ENCODE measurements around the gene ACOXL.

ACOXL gene

DNA sequence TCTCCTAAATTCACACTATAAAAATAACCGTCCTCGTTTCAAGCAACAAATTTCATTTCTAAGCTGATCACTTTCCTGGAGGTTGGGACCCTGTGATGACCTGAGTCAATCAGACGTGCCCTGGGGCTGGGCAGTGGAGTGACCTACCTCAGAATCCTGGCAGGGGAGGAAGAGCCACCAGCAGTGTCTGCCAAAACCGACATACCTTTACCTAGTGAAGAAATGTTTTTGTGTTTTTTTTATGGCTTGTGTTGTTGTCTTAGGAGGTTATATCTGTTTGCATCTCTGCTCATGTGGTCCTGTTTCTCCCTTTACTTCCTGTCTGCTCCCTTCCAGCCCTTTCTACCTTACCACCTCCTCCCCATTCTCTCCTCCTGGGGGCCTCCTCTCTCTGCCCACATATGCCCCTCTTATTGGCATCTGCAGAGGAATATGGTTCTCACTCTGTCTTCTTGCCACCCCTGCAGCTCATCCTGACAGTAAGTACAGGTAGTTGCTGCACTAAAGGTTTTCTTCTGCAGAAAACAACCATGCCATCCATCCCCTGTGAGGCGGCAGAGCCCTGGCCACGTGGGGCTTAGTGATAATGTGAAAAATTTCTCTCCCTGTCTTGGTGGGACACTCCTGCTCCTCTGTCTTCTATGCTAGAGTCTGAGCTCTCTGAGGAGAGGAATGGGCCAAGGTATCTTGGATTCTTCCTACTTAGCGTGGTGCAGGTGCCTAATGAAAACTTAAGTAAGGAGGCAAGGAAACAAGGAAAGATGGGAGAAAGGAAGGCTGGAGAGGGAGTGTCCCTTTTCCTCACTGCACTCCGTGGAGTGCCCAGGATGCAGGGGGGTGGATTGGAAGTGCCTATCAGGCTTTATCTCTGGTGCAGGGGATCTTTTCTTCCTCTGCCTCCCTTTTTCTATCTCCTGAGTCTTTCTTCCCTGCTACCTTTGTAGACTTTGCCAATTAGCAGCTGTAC lies 15.4 kb downstream of the ACOXL start:
- in situ Hi-C loops (cut with HindIII; ENCODE audit: low pct_unique_long_range_greater_than_20kb, low sequenced_read_pairs), result no loop called here
- peak; percentile 21 to 78 for DNase-seq (ENCODE audit: low read depth in 1 of 2, low spot score in 1 of 2)
- no peak for TF ChIP-seq JUND (IDR thresholded peaks at IDR 0.05; ENCODE audit: low read depth)

DNA sequence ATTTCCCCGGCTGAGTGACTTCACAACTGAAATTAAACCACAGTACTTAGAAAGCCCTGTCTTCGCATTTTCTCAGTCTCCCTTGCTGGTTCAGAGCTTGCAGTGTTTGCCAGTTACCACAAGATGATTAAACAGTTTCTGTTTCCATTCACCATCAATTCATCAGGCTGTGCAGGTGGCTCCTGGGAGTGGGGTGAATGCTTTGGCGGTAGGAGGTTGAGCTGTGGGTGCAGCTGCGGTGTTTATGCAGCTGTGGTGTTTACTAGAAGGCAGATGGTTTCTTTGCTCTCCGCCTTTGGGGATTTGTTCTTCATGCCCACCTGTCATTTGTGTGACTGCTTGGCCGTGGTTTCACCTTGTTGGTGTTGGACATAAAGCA lies 16.1 kb downstream of the ACOXL start:
- in situ Hi-C loops (cut with HindIII; ENCODE audit: low pct_unique_long_range_greater_than_20kb, low sequenced_read_pairs), result no loop called here
- no peak for TF ChIP-seq JUND (IDR thresholded peaks at IDR 0.05; ENCODE audit: low read depth)
- DNase-seq (ENCODE audit: low read depth in 1 of 2, low spot score in 1 of 2), result peak in 1 of 2 experiments; percentile 30

DNA sequence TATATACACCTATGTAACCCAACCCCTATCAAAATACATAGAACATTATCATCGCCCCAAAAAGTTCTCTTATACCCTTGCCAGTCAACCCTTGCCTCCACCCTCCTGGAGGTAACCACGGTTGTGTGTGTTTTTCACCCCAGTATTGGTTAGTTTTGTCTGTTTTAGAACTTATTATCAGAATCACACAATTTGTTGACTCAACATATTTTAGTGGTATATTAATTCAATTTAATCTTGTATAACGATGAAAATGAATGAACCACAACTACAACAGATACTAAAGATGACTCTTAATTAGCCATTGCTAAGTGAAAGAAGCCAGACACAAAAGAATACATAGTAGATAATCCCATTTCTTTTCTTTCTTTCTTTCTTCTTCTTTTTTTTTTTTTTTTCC lies 19.3 kb downstream of the ACOXL start:
- in situ Hi-C loops (cut with HindIII; ENCODE audit: low pct_unique_long_range_greater_than_20kb, low sequenced_read_pairs), result no loop called here
- no peak for TF ChIP-seq JUND (IDR thresholded peaks at IDR 0.05; ENCODE audit: low read depth)
- DNase-seq (ENCODE audit: low read depth in 1 of 2, low spot score in 1 of 2), result no peak

DNA sequence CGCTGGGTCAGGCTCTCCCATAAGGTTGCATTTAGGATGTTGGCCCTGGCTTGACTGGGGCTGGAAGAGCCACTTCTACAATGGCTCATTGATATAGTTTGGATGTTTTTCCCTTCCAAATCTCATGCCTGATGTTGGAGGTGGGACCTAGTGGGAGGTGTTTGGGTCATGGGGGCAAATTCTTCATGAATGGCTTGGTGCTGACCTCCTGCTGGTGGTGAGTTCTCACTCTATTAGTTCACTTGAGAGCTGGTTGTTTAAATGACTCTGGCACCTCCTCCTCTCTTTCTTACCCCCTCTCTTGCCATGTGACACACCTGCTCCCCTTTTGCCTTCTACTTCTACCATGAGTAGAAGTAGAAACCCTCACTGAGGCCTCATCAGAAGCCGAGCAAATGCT lies 20.5 kb downstream of the ACOXL start:
- TF ChIP-seq JUND (IDR thresholded peaks at IDR 0.05; ENCODE audit: low read depth), result no peak
- DNase-seq (ENCODE audit: low read depth in 1 of 2, low spot score in 1 of 2), result no peak
- in situ Hi-C loops (cut with HindIII; ENCODE audit: low pct_unique_long_range_greater_than_20kb, low sequenced_read_pairs), result no loop called here

DNA sequence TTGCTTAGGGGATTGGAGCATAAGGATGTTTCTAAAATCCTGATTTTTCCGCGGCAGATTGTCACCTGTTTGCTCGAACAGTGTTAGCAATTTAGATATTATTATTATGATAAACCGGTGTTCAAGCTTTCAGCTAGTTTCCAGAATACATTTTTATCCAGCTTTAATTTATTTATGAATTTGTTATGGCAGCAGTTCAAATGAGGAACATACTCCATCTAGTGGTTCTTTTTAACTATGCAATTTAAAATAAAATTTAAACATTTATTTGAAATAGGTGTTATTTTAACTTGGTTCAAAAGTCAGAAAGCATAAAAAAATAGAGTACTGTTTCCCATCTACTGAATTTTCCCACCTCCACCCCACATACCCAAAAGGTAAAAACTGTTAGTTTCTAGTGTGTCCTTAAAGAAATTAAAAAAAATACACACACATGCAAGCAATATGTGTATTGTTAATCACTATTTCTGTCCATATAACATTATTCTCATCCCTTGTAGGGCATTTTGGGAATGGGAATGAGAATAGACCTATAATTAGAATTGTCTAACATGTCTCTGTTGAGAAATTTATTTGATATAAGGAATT lies 23.2 kb downstream of the ACOXL start:
- in situ Hi-C loops (cut with HindIII; ENCODE audit: low pct_unique_long_range_greater_than_20kb, low sequenced_read_pairs), result no loop called here
- no peak for TF ChIP-seq JUND (IDR thresholded peaks at IDR 0.05; ENCODE audit: low read depth)
- DNase-seq (ENCODE audit: low read depth in 1 of 2, low spot score in 1 of 2), result no peak

DNA sequence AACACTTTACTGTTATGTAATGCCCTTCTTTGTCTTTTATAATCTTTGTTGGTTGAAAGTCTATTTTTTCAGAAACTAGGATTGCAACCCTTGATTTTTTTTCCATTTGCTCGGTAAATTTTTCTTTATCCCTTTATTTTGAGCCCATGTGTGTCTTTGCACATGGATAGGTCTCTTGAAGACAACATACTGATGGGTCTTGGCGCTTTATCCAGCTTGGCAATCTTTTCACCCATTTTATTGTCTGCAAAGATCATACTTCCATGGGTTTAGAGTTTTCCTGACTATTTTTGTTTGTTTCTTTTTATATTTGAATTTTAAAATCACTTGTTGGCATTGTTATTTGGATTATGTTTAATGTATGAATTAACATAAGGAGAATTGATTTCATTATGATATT lies 27.0 kb downstream of the ACOXL start:
- DNase-seq (ENCODE audit: low read depth in 1 of 2, low spot score in 1 of 2), result no peak
- in situ Hi-C loops (cut with HindIII; ENCODE audit: low pct_unique_long_range_greater_than_20kb, low sequenced_read_pairs), result no loop called here
- TF ChIP-seq JUND (IDR thresholded peaks at IDR 0.05; ENCODE audit: low read depth), result no peak

DNA sequence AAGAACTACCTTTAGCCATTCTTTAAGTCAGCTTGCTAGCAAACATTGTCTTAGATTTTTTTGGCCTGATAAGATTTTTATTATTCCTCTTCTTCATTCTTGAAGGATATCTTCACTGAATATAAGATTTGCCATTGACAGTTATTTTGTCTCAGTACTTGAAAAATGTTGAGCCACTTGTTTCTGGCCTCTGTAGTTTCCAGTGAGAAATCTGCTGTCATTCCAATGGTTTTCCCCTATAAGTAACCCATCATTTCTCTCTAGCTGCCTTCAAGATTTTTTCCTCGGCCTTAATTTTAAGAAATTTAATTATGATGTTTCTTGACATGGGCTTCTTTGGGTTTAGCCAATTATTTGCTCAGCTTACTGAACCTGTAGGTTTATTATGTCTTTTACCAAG lies 32.6 kb downstream of the ACOXL start:
- no peak for DNase-seq (ENCODE audit: low read depth in 1 of 2, low spot score in 1 of 2)
- in situ Hi-C loops (cut with HindIII; ENCODE audit: low pct_unique_long_range_greater_than_20kb, low sequenced_read_pairs), result no loop called here
- no peak for TF ChIP-seq JUND (IDR thresholded peaks at IDR 0.05; ENCODE audit: low read depth)

DNA sequence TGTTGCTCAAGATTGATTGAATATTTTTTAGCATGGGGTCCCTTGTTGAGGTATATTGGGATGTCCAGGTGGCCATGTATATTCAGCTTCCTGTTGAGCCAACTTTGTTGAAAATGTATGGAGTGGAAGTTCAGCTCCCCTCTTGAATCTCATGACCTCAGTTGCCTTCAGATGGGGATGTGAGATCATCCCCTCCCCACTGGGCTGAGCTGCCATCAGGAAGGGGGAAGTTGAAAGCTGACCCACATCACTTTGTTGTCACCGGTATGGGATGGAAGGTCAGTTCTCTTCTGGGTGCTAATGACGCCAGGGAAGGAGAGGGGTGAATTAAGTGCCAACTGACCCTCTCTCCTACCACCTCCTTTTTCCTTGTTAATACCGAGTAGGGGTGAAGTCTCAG lies 33.9 kb downstream of the ACOXL start:
- no peak for TF ChIP-seq JUND (IDR thresholded peaks at IDR 0.05; ENCODE audit: low read depth)
- in situ Hi-C loops (cut with HindIII; ENCODE audit: low pct_unique_long_range_greater_than_20kb, low sequenced_read_pairs), result no loop called here
- DNase-seq (ENCODE audit: low read depth in 1 of 2, low spot score in 1 of 2), result no peak

DNA sequence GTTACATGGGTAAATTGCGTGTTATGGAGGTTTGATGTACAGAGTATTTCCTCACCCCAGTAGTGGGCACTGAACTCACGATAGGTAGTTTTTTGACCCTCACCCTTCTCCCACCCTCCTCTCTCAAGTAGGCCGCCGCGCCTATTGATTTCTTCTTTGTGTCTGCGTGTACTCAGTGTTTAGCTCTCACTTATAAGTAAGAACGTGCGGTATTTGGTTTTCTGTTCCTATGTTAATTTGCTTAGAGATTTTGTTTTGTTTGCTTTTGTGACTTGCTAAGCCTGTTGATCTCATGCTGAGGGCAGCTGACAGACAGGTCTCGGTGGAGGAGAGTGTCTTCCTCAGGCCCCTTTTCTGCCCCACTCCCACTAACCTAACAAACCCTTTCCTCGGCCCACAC lies 36.2 kb downstream of the ACOXL start:
- peak in 1 of 2 experiments; percentile 73 for DNase-seq (ENCODE audit: low read depth in 1 of 2, low spot score in 1 of 2)
- in situ Hi-C loops (cut with HindIII; ENCODE audit: low pct_unique_long_range_greater_than_20kb, low sequenced_read_pairs), result no loop called here
- TF ChIP-seq JUND (IDR thresholded peaks at IDR 0.05; ENCODE audit: low read depth), result 0 out of 2 replicates have a peak, but pooled peaks have one; percentile 22

DNA sequence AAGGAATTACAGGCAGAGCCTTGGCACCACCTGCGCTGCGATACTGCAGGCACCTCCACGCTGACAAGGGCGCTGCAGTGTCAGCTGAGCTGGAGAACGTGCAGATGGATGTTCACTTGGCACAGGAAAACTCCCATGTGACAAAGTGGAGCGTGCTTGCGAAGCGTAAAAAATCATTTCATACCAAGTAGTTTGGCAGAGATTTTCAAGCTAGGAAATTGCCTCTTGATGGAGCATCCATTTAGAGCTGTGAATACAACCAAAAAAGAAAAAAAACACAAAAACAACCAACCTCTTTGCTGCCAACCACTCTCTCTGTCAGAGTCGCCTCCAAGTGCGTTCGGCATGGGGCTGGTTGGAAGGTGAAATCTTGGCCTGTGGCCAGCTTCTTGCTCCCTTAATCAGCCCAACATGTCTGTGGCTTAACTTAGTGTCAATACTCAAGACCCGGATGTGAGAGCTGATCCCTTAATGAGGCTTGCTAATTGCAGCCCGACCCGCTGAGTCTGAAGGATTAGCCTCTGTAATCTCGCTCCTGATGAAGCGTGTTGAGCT lies 38.1 kb downstream of the ACOXL start:
- no peak for TF ChIP-seq JUND (IDR thresholded peaks at IDR 0.05; ENCODE audit: low read depth)
- in situ Hi-C loops (cut with HindIII; ENCODE audit: low pct_unique_long_range_greater_than_20kb, low sequenced_read_pairs), result no loop called here
- DNase-seq (ENCODE audit: low read depth in 1 of 2, low spot score in 1 of 2), result no peak

DNA sequence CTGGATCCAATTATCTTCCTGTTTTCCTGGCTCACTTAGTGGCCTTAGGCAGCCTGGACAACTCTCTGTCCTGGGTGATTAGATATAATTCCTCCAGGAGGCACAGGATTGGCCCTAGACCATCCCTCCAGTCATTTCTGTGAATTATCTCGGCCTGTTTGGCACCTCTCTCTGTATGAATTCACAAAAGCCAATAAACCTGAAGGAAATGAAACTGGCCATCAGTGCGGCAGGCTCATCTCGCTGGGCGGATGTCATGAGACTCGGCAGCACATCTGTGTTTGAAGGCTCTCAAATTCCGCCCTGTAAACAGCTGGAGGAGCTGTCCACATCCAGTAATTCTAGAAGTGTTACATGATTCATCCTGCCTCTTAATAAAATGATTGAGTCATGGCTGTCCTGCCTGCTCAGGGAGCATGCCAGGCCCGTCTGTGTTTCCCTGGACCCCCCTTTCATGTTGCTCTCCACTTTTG lies 38.6 kb downstream of the ACOXL start:
- in situ Hi-C loops (cut with HindIII; ENCODE audit: low pct_unique_long_range_greater_than_20kb, low sequenced_read_pairs), result no loop called here
- no peak for TF ChIP-seq JUND (IDR thresholded peaks at IDR 0.05; ENCODE audit: low read depth)
- DNase-seq (ENCODE audit: low read depth in 1 of 2, low spot score in 1 of 2), result peak in 1 of 2 experiments; percentile 21

DNA sequence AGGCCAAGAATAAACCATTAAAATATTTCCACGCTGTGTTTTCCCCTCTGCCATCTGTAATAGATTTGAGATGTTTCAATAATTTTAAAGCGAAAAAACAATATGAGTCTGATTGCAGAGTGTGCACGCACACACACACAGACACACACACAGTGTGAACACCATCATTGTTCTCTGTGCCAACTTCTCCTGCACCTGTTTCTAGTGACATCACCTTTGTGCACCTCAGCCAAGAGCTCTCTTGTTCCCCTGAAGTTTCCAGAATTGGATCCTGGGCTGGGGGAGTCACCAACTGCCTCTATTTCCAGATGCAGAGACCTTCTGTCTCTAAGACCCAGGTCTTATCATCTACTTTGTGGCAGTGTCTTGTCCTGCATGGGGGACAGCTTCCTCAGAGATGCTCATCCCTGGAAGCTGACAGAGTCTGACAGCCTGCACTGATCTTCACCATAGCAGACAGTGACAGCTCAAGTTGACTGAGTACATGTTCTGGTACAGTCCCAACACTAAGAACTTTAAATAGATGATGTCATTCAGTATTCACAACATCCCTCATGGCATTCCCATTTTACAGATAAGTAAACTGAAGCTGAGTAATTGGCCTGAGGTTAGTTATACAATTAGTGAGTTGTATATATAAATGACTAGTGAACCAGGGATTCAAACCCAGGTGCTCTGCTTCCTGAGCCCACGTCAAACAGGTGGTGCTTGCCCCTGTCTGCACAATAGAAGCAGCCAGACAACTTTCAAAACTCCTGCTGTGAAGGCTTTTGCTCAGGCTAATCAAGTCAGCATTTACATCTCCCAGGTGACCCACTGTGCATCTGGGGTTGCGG lies 39.4 kb downstream of the ACOXL start:
- in situ Hi-C loops (cut with HindIII; ENCODE audit: low pct_unique_long_range_greater_than_20kb, low sequenced_read_pairs), result no loop called here
- no peak for TF ChIP-seq JUND (IDR thresholded peaks at IDR 0.05; ENCODE audit: low read depth)
- no peak for DNase-seq (ENCODE audit: low read depth in 1 of 2, low spot score in 1 of 2)
